GM20431 (cell line): ENCODE results near the gene KIF5A.
"Not testable (repeated sequence)": the region's sequence is repeated elsewhere in the genome, so short reads cannot be mapped to it uniquely, and the experiment has no call there.

ENCODE experiments used
- in situ Hi-C: fragments of 300-500 bp; cut with MseI, MboI; formaldehyde crosslinking; loops from one replicate; pipeline ENCODE4 v1.15.0; 2020; ENCODE audit warnings: low sequenced_read_pairs; ENCODE audit not compliant: unreplicated experiment

KIF5A gene

GRCh38 chr12:57579677-57580465 is 30.0 kb downstream of the KIF5A start:
- in situ Hi-C loops, result loop anchor here (5.0 kb wide), 1 partner anchor 42 kb away; no protein-coding TSS in a partner anchor

DNA sequence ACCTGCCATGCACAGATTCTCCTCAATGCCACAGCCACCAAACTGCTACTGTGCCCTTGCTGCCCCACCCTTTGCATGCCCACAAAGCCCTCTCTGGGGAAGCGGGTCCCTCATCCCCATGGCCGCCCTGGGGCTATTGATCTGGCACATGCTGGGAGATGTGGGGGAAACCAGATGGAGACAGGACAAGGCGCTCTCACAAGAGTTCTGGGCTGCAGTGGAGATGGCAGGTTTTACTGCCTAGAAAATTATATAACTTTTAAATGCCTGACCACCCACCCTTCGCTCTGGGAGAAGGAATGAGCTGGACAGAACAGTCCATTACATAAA is 30.6 kb downstream of the KIF5A start:
- in situ Hi-C loops, result loop anchor here (5.0 kb wide), 1 partner anchor 42 kb away; no protein-coding TSS in a partner anchor

DNA sequence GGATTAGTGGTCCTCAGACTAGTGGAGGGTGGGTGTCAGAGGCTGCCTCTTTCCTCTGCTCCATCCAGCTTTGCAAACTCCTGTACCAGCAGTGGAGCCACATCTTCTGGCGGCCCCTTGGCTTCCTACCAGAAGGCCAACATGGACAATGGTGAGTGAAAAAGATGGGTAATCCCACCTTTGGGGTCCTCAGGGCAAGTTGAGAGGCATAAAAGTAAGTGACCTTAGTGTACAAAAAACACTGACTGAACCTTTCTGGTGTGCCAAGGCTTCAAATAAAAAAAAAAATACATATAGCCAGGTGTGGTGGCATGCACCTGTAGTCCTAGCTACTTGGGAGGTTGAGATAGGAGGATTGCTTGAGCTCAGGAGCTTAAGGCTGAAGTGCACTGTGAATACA is 32.0 kb downstream of the KIF5A start:
- in situ Hi-C loops, result loop anchor here (5.0 kb wide), 1 partner anchor 40 kb away; no protein-coding TSS in a partner anchor

- in situ Hi-C loops, result loop anchor here (5.0 kb wide), 1 partner anchor 40 kb away; no protein-coding TSS in a partner anchor
Observed at GRCh38 chr12:57582440-57582839, 32.6 kb downstream of the KIF5A start.

DNA sequence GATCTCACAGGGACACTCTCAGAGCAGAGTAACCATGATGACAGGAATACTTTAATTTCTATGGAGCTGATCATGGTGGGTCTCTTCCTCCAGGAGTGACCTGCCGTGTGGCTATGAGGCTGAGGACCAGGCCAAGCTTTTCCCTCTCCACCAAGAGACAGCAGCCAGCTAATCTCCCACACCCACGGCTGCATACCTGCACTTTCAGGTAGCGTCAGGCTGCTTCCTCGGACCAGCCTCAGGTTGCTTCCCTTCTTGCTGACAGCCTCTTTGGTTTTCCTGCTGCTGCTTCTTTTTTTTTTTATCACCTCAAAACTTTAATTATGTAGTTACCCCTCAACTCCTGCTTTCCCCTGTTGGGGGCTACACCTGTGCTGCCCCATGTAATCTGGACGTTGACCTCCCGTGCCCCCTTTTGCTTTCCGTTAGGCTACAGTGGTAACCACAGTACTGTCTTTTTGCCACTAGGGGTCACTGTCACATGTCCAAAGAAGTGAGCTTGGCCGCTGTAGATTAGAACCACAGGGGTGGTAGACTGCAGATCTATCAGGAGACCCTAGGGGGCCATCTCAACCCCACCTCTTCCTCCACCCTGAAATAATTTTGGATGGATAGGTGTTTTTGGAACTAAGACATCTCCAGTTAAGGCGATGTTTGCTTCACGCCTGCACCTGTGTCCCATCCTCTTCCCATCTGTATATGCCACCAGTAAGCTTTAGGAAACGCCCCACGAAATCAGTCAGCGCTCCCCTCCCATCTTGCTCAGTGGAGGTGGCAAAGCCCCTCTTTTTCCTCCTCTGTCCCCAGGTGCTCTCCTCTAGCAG is 33.4 kb downstream of the KIF5A start:
- in situ Hi-C loops, result loop anchor here (5.0 kb wide), 1 partner anchor 39 kb away; no protein-coding TSS in a partner anchor

- in situ Hi-C loops, result loop anchor here (5.0 kb wide), 1 partner anchor 38 kb away; no protein-coding TSS in a partner anchor
Observed at GRCh38 chr12:57584050-57584449, 34.2 kb downstream of the KIF5A start.

DNA sequence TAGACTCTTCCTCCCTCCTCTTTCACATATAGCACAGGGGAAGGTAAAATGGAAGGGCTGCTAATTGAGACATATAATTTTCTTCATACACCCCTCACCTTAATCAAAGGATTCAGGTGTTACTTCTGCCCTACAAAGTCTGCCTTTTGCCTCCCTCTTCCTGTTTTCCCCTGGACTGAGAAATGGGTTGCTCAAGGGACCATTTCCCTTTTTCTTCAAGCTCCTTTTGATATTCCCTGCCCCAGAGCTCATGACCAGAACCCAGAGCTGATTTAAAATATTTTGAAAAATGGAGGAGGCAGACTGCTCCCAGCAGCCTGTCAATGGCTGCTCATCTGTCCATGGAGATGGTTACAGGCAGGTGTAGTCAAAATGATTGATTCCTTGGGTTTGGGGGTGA is 34.8 kb downstream of the KIF5A start:
- in situ Hi-C loops, result loop anchor here (5.0 kb wide), 1 partner anchor 38 kb away; no protein-coding TSS in a partner anchor

- in situ Hi-C loops, result no loop called here
Observed at GRCh38 chr12:57585156-57585555, 35.3 kb downstream of the KIF5A start.

DNA sequence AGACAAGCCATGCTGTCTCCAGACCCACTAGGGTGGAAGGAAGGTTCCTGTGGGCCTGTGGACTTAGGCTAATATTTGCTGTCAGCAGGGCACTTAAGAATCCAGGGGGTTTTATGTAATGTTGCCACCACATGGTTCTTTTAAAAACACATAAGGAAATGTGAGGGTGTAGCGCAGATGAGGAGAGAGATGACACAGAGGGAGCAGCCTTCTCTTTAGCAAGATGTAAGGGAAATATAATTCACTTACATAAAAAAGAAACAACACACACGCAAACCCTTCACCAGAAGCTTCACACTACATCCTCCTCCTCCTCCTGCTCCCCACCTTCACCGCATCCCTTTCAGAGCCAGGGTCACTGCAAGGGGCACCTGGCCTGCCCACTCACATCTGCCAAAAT is 36.3 kb downstream of the KIF5A start:
- in situ Hi-C loops, result no loop called here

- in situ Hi-C loops, result no loop called here
Observed at GRCh38 chr12:57586832-57587429, 37.1 kb downstream of the KIF5A start.

DNA sequence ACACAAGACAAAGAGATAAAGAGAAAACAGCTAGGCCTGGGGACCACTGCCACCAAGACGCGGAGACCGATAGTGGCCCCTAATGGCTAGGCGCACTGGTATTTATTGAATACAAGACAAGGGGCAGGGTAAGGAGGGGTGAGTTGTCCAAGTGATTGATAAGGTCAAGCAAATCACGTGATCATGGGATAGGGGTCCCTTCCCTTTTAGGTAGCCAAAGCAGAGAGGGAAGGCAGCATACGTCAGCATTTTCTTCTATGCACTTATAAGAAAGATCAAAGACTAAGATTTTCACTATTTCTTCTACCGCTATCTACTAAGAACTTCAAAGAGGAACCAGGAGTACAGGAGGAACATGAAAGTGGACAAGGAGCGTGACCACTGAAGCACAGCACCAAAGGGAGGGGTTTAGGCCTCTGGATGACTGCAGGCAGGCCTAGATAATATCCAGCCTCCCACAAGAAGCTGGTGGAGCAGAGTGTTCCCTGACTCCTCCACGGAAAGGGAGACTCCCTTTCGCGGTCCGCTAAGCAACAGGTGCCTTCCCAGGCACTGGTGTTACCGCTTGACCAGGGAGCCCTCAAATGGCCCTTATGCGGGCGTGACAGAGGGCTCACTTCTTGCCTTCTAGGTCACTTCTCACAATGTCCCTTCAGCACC is 39.2 kb downstream of the KIF5A start:
- in situ Hi-C loops, result not testable (repeated sequence)

DNA sequence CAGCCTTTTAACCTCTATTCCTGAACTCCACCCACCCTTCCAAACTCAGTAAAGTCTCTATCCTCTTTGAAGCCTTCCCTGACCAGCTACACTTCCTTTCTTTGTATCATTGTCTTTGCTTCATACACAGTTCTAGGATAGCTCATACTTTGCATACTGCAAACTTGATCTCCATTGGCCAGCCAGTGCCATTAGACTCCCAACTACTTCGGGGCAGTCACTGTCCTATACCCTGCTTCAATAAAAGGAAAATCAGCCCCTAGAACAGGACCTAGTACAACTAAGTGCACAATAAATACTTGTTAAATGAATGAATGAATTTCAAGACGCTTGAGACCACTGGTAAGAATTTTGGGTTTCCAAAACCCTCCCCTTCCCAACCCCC is 40.6 kb downstream of the KIF5A start:
- in situ Hi-C loops, result no loop called here

- in situ Hi-C loops, result no loop called here
Observed at GRCh38 chr12:57590864-57591781, 41.3 kb downstream of the KIF5A start, which contains the start of gene PIP4K2C. Gene PIP4K2C, plus strand, starts transcription at chr12:57591192. Its CDS starts 98 bp downstream, at chr12:57591290.

DNA sequence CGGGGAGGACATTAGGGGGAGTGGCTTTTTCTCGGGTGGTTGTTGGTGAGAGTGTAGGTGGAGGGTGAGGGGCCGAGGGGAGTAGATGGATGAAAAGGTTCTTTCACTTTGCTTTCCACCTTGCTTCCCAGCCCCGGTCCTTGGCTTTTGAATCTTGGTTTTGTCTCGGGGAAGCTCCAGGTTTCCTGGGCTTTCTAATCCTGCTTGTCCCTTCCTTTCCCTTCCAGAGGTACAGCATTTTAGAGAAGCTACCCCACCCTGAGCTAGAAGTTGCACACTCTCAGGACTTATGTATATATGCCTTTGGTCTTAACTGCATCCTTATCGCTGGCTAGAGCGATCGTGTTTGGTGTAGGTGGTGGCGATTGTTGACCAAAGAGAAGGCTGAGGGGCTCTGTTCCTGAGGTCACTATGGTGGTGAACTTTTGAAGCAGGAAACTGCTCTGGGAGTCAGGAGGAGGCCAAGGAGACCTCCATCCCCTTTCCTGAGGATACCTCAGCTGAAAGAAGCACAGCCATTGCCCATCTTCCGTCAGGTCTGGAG is 42.0 kb downstream of the KIF5A start:
- in situ Hi-C loops, result no loop called here

GRCh38 chr12:57592551-57593165 is 42.8 kb downstream of the KIF5A start:
- in situ Hi-C loops, result no loop called here

GRCh38 chr12:57593187-57593586 is 43.3 kb downstream of the KIF5A start:
- in situ Hi-C loops, result no loop called here

GRCh38 chr12:57600395-57600794 is 50.6 kb downstream of the KIF5A start:
- in situ Hi-C loops, result no loop called here

- in situ Hi-C loops, result no loop called here
Observed at GRCh38 chr12:57602544-57602943, 52.7 kb downstream of the KIF5A start.
